GM21447 (cell line): ENCODE measurements around the gene IGSF3.
"Not testable (repeated sequence)": the region's sequence is repeated elsewhere in the genome, so short reads cannot be mapped to it uniquely, and the experiment has no call there.

Experiments
- ATAC-seq: cut with Tn5 transposase; IDR thresholded peaks from one replicate; pipeline ENCODE4 v1.9.1; 2021; ENCODE audit not compliant: unreplicated experiment

IGSF3 gene

GRCh38 chr1:116580446-116581322, 86.8 kb downstream of the IGSF3 start:
- no peak for ATAC-seq

DNA sequence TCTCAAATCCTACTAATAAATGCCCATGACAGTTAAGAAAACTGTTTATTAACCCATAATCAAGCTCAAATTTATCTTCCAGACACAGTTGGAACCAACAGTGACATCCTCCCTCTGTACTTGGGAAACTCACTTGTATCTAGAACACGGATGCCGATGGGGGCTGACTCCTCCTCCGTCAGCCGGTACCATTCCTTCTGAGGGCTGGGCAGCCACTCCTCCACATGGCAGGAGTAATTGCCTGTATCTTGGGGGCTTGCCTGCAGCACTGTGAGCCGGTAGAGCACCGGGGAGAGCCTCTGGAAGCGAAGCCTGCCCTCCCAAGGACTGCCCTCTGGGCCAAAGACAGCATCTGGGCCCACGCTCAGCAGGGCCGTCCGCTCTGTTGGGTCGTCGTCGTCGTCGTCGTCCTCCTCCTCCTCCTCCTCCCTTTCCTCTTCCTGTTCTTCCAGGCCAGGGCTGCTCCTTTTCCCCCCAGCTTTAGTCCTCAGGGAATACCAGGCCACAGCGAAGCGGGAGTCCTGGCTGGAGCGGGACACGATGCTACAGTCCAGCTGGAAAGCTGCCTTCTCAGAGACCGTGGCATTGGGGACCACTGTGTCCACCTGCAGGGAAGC, 88.2 kb downstream of the IGSF3 start:
- ATAC-seq = no peak

- no peak for ATAC-seq
Measured at GRCh38 chr1:116578581-116578980, 89.0 kb downstream of the IGSF3 start.

DNA sequence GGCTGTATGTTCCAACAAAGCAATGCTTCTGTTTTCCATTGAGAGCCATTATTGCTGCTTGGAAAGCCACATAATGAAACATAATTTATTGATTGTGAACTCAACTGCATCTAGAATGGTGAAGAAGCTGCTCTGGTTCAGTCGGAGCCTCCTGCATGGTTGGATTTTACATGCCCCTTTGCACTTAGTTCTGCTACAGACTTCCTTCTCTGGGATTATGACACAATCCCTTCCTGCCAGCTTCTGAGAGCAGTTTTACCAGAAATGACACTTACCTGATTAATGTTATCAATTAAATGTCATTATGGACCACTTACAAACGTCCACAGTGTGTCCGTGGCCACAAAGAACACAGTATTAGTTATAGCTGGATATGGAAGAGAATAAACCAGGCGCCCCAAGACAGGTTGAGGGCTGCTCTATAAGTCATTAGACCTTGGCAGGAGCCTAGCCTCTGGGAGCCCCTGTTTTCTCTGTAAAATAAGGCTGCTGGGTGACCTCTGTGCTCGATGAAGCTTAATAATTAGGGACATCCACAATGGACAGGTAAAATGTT, 89.7 kb downstream of the IGSF3 start:
- ATAC-seq = no peak

DNA sequence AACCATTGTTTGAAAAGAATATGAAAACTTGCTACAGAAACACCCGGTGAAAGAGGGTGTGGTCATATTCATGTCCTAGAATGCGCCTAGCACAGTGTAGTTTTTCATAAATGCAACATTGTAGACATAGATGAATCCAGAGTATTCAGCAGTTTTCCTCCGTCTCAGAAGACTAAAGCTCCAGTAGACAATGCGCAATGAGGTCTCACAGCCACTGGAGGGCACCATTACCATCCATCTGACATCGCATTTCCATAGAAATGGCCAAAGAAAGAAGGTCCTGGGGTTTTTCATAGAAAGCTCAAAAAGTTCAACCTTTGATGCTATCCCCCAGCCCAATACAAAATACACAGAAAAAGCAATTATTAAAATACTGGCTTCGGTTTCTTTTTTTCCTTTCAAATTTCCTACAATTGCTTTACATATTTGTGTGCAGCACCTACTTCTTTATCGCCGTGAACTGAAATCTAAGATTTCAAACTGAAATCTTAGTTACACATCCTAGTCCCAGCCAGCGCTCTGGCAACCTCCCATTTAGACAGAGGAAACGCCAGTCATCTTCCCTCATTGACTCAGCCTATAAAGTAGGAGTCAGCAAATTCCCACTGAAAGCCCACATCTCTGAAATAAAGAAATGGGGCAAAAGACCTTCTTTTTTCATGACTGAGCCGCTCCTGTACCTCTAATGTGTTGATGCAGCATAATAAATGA, 92.8 kb downstream of the IGSF3 start:
- ATAC-seq = no peak

- ATAC-seq = no peak
Measured at GRCh38 chr1:116573431-116574095, 94.0 kb downstream of the IGSF3 start.

DNA sequence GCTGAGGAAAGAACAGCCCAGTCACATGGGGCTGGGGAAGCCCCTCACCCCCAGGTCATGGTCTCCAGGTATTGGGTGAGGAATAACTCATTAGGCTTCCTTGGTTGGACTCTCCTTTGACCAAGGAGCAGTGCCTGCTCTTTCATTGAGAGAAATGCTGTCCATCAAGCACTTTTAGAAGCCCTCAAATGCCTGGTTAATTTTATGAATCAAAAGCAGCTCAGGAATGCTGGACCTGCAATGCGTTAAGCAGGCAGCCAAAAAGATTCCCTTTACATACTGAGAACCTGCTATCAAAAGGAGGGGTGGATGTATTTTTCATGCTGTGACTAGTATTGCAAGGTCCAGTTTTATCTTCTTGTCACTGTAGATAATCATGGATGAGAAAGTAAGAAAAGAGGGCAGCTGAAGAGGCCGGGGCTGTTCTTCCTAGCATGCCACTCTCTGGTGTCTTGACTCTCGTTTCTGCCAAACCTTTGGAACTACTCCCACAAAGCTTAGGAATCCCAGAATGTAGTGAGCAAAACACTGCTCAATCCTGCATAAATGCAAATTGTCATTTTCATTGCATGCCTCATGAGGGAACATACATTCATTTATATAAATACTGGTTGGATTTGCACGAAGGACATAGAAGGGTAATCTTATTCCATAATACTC, 94.6 kb downstream of the IGSF3 start:
- ATAC-seq = no peak

DNA sequence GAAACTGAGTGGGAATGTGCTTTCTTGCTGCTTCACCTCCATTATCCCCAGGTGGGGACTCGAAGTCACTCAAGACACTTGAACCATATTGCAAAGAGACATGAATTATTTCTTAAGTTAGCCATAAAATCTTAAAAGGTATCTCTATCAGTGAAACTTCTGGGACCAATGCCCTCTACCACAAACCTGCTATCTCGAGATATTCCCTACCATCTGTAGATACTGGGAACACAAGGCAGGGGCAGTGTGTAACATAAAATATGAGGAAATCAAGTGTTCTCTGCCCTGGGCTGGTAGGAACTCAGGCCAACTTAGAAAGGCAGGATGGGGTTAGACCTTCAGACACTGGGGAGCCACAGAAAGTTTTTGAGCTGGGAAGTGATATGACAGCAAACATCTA, 95.4 kb downstream of the IGSF3 start:
- ATAC-seq = no peak

DNA sequence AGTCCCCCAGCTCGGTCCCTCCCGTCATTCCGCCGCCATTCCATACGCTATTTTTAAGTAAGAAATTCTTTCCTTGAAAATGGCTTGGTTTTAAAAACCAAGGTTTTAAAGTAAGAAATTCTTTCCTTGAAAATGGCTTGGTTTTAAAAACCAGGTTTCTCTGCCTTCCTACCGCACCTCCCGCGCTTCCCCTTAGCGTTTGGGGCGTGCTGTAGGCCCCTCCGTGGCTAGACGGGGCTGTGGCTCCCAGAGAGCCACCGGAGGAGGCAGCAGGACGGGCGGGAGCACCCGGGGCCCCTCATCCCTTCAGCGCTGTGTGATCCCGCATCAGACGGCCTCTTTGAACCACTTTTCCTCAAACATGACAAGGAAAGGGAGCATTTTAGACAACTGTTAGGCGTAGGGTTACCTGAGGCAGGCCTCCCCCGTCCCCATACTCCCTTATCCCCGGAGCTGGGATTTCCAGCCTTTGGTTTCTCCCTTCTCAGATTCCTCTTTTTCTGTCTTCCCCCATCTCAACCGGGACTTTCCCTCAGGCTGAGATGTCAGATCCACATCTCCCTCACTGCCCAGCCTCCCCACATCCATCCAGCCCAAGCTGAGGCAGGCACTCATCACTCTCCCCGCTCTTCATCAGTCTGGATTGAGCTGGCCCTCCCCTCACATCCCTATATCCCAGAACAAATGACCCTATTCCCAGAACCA, 96.2 kb downstream of the IGSF3 start:
- no peak for ATAC-seq

- ATAC-seq = peak; percentile 55
Measured at GRCh38 chr1:116570358-116571214, 96.9 kb downstream of the IGSF3 start, which contains the start of gene CD58. Gene CD58, minus strand, starts transcription at chr1:116571026. Its CDS starts 54 bp downstream, at chr1:116570972.

GRCh38 chr1:116569776-116570357, 97.7 kb downstream of the IGSF3 start:
- no peak for ATAC-seq

GRCh38 chr1:116569381-116569670, 98.2 kb downstream of the IGSF3 start:
- ATAC-seq = no peak

DNA sequence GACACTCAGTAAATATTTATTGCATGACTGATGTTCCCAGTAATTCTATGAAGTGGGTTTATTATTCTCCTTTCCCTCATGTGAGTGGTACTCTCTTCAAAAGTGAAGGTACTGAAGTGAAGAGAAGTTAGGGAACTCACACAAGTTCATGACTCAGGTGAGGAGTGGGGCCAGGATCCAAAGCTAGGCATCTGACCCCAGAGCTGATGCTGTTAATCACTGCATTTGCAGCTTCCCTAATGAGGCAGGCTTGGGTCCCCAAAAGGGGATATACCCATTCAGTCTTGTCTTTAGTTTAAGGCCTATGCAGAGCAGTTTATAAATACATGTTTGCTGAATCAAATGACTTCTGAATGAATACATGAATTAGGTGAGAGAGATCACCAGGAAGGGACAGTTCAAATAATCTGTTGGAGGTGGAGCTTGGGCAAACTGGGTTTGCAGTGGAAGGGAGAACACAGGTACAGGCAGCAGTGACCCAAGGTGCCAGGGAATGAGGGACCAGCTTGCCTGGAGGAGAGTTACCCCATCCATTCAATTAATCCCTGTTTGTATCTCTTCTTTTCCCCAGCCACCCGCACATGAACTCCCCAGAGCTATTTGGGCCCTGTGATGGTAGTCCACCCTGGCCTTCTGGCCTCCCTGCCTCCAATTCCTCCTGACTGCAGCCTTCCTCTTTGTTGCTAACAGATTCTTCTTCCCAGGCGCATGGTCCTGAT, 98.7 kb downstream of the IGSF3 start:
- ATAC-seq = no peak

DNA sequence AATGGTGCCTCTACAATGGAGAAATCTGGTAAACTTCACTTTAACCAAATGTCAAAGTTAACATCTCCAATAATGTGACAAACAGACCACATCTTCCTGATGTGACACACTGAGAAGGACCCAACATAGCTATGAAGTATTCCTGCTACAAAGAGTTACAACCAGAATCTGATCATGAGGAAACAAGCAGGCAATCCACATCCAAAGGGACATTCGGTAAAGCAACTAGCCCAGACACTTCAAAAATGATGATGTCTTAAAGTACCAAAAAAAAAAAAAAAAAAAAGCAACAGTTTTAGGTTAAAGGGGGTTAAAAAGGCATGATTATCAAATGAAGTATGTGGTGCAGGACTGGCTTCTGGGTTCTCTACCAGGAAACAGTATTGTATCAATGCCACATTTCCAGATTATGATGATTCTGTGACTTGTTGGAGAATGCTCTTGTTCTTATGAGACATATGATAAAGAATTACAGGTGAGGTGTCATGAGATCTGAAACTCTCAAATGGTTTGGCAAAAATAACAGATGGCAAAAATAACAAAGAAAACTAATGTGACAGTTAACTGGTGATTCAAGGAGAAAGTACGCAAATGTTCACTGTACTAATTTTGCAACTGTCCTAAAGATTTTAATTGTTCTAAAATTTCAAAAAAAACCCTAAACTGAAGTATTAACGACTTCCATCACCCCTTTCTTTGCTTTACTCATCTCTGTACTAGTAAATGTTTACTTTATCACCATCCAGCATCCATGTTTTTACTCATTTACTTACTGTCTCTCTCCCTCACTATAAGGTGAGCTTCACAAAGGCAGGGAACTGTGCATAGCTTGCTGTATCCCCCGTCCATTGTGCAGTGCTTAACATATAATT, 99.5 kb downstream of the IGSF3 start:
- no peak for ATAC-seq

DNA sequence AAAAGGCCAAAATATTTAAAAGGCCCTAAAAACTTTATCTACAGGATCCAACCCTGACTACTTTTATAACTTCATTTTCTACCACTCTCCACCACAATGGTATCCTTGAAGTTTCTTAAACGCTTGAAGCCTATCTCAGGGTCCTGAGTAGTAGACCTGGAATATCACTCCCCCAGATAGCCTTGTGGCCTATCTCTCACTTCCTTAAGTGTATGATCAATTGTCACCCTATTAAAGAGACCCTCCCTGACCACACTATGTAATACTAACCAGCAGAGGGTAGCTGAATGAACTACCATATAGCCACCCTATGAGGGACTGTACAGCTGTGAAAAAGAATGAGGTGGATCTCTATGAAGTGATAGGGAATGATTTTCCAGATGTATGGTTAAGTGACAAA, 102.3 kb downstream of the IGSF3 start:
- no peak for ATAC-seq

DNA sequence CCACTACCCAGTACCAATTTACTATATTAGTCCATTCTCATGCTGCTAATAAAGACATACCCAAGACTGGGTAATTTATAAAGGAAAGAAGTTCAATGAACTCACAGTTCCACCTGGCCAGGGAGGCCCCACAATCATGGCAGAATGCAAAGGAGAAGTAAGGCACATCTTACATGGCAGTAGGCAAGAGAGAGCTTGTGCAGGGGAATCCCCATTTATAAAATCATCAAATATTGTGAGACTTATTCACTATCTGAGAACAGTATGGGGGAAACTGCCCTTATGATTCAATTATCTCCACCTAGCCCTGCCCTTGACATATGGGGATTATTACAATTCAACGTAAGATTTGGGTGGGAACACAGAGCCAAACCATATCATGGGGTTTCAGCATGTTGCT, 103.1 kb downstream of the IGSF3 start:
- no peak for ATAC-seq

- not testable (repeated sequence) for ATAC-seq
Measured at GRCh38 chr1:116562465-116562864, 105.1 kb downstream of the IGSF3 start.
